ENCODE data around the gene SLC27A1. TPM values are rescaled to one million over a fixed set of nuclear protein-coding genes. Genes with fewer than 3 reads are reported as not detected.

The SLC27A1 gene
- total RNA-seq, 1 experiment from 2014 or later, result 3.7 TPM

DNA sequence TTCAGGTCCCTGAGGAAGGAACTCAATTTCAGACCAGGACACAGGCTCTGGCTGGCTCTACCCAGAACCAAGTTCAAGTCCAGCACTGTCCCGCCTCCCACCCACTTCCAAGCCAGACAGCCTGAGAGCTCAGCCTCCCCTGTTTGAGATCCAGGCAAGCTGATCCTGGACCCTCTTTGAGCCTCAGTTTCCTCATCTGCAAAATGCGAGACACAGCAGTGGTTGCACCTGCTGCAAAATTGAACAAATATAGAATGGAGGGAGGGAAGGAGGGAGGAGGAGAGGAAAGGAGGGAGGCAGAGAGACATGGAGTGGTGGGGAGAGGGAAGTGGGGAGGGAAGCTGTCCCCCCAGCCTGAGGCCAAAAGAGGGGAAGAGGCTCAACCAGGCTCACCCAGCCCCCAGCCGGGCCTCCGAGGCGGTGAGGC, 22.6 kb upstream of the SLC27A1 start:
- H3K27me3 ChIP-seq (replicated peaks; ENCODE audit: control insufficient read depth, insufficient read depth, low read length), result no peaks in the 10 kb centered on the region
- BruUV-seq (replicated peaks), result no TSS peak
- no peaks in the 10 kb centered on the region for H3K36me3 ChIP-seq (ENCODE audit: control insufficient read depth, insufficient read depth, low read length)
- Mint-ChIP-seq H3K27ac (ENCODE audit: unreplicated experiment) (no peak overlapping the region), H3K36me3 (ENCODE audit: insufficient read depth, unreplicated experiment) (no peaks in the 10 kb centered on the region), H3K9me3 (ENCODE audit: unreplicated experiment) (no peaks in the 10 kb centered on the region), H3K4me1 (ENCODE audit: low read depth, unreplicated experiment) (no peaks in the 10 kb centered on the region), H3K4me3 (ENCODE audit: unreplicated experiment) (peak overlapping the region; percentile 58), H3K27me3 (ENCODE audit: insufficient read depth, unreplicated experiment) (no peaks in the 10 kb centered on the region)
- ChIA-PET POLR2A (no interaction called here), CTCF (interaction anchor here (0.7 to 0.8 kb wide), 2 partner anchors 14 to 28 kb away, joined by 4 to 5 read pairs; partner anchors contain the start of gene MVB12A)
- no peak for DNase-seq
- TF ChIP-seq, protein P1, sequence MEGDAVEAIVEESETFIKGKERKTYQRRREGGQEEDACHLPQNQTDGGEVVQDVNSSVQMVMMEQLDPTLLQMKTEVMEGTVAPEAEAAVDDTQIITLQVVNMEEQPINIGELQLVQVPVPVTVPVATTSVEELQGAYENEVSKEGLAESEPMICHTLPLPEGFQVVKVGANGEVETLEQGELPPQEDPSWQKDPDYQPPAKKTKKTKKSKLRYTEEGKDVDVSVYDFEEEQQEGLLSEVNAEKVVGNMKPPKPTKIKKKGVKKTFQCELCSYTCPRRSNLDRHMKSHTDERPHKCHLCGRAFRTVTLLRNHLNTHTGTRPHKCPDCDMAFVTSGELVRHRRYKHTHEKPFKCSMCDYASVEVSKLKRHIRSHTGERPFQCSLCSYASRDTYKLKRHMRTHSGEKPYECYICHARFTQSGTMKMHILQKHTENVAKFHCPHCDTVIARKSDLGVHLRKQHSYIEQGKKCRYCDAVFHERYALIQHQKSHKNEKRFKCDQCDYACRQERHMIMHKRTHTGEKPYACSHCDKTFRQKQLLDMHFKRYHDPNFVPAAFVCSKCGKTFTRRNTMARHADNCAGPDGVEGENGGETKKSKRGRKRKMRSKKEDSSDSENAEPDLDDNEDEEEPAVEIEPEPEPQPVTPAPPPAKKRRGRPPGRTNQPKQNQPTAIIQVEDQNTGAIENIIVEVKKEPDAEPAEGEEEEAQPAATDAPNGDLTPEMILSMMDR (IDR thresholded peaks at IDR 0.05; ENCODE audit: insufficient read depth in 1 of 2, low read depth in 1 of 2, low read length in 1 of 2, severe bottlenecking in 1 of 2, unreplicated experiment in 1 of 2), result no peak
- intact Hi-C loops (cut with micrococcal nuclease; ENCODE audit: unreplicated experiment), result no loop called here
- H3K4me3 ChIP-seq (ENCODE audit: low read depth, low read length), result peak overlapping the region; percentile 47
- no peaks in the 10 kb centered on the region for H3K9me3 ChIP-seq
- H3K4me1 ChIP-seq, result no peaks in the 10 kb centered on the region

DNA sequence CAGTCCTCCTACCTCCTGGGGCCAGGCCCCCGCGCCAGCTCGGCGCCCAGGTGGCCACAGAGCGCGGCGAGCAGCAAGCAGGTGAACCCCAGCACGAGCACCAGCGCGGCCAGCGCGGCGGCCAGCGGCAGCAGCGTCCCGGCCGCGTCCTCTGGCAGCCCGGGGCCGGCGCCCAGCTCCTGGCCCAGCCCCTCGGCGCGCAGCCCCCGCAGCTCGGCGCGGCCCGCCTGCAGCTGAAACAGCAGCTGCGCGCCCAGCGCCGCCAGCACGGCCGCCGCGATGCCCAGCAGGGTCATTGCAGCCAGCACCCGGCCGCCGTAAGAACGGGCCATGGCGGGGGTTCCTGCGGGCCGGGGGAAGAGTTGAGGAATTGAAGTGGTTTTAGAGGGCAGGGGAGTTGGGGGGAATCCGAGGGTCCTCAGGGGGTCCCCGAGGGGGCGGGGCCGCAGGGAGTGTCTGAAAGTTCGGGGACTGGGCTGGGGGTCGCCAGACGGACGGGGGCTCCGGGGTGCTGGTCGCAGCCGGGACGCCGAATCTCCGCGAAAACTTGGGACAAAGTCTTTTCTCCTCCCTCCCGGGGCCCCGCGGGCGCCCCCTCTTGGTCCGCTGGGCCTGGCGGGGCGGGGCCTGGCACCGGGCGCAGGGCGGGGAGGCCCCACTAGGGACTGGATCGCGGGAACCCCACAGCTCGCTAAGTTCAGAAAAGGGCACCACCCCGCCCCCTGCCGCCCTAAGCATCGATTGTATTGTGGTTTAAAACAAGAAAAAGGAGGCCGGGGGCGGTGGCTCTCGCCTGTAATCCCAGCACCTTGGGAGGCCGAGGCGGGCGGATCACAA, 22.0 kb upstream of the SLC27A1 start, which contains the start of gene TMEM221:
Gene TMEM221 (minus strand): TSS at position 538 of the 837 bp plus-strand sequence. CDS start 206 bp downstream, at position 332.
- Mint-ChIP-seq H3K9me3 (ENCODE audit: unreplicated experiment) (no peaks in the 10 kb centered on the region), H3K27me3 (ENCODE audit: insufficient read depth, unreplicated experiment) (no peaks in the 10 kb centered on the region), H3K36me3 (ENCODE audit: insufficient read depth, unreplicated experiment) (no peaks in the 10 kb centered on the region), H3K4me3 (ENCODE audit: unreplicated experiment) (peak within 1 kb of the TSS; percentile 58), H3K4me1 (ENCODE audit: low read depth, unreplicated experiment) (no peaks in the 10 kb centered on the region), H3K27ac (ENCODE audit: unreplicated experiment) (no peak within 1 kb of the TSS)
- Histone ChIP-seq H3K4me1 (no peaks in the 10 kb centered on the region), H3K4me3 (ENCODE audit: low read depth, low read length) (peak within 1 kb of the TSS; percentile 47), H3K36me3 (ENCODE audit: control insufficient read depth, insufficient read depth, low read length) (no peaks in the 10 kb centered on the region), H3K9me3 (no peaks in the 10 kb centered on the region), H3K27me3 (replicated peaks; ENCODE audit: control insufficient read depth, insufficient read depth, low read length) (no peaks in the 10 kb centered on the region)
- TF ChIP-seq, protein P1 (IDR thresholded peaks at IDR 0.05; ENCODE audit: insufficient read depth in 1 of 2, low read depth in 1 of 2, low read length in 1 of 2, severe bottlenecking in 1 of 2, unreplicated experiment in 1 of 2), result peak; percentile 45 to 61
- DNase-seq, result peak; percentile 46 to 69
- POLR2A ChIA-PET, result interaction anchor here (0.6 kb wide), 1 partner anchor 19 kb away, joined by 6 read pairs; no protein-coding TSS in a partner anchor
- BruUV-seq (replicated peaks), result no TSS peak
- CTCF ChIA-PET, result interaction anchor here (0.7 to 0.8 kb wide), 2 partner anchors 14 to 29 kb away, joined by 4 to 5 read pairs; partner anchors contain the start of gene MVB12A
- intact Hi-C loops (cut with micrococcal nuclease; ENCODE audit: unreplicated experiment), result no loop called here

DNA sequence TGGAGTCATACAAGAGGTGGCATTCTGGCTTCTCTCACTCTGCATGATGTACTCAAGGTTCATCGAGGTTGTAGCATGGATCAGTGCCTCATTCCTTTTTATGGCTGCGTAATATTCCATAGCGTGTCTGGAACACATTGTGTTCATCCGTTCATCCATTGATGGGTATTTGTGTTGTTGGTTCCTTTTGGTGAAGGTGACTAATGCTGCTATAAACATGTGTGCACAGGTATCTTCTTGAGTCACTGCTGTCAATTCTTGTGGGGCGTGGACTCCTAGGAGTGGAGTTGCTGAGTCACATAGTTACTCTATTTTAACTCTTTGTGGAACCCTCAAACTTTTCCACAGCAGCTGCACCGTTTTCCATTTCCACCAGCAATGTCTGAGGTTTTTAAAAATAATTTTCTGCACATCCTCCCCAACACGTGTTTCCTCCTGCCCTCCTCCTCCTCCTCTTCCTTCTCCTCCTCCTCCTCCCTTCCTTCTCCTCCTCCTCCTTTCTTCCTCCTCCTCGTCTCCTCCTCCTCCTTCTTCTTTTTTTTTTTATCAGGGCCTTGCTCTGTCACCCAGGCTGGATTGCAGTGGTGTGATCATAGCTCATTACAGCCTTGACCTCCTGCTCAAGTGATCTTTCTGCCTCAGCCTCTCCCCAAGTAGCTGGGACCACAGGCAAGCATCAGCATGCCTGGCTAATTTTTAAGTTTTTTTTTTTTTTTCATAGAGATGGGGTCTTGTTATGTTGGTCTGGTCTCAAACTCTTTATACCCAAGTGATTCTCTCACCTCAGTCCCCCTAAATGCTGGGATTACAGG, 19.9 kb upstream of the SLC27A1 start:
- no peaks in the 10 kb centered on the region for H3K4me1 Mint-ChIP-seq (ENCODE audit: low read depth, unreplicated experiment)
- Histone ChIP-seq H3K27me3 (replicated peaks; ENCODE audit: control insufficient read depth, insufficient read depth, low read length) (no peaks in the 10 kb centered on the region), H3K36me3 (ENCODE audit: control insufficient read depth, insufficient read depth, low read length) (no peaks in the 10 kb centered on the region), H3K9me3 (no peaks in the 10 kb centered on the region), H3K4me3 (ENCODE audit: low read depth, low read length) (no peak overlapping the region), H3K4me1 (no peaks in the 10 kb centered on the region)
- no peak overlapping the region for H3K27ac Mint-ChIP-seq (ENCODE audit: unreplicated experiment)
- H3K4me3 Mint-ChIP-seq (ENCODE audit: unreplicated experiment), result peak overlapping the region; percentile 54
- no TSS peak for BruUV-seq (replicated peaks)
- DNase-seq, result peak in 1 of 2 experiments; percentile 24
- no peaks in the 10 kb centered on the region for H3K27me3 Mint-ChIP-seq (ENCODE audit: insufficient read depth, unreplicated experiment)
- H3K36me3 Mint-ChIP-seq (ENCODE audit: insufficient read depth, unreplicated experiment), result no peaks in the 10 kb centered on the region
- H3K9me3 Mint-ChIP-seq (ENCODE audit: unreplicated experiment), result no peaks in the 10 kb centered on the region
- ChIA-PET POLR2A (no interaction called here), CTCF (interaction anchor here (0.7 to 1.0 kb wide), 4 partner anchors 14 to 307 kb away, joined by 4 to 5 read pairs (median 4); no protein-coding TSS in a partner anchor)
- TF ChIP-seq, protein P1 (IDR thresholded peaks at IDR 0.05; ENCODE audit: insufficient read depth in 1 of 2, low read depth in 1 of 2, low read length in 1 of 2, severe bottlenecking in 1 of 2, unreplicated experiment in 1 of 2), result no peak
- intact Hi-C loops (cut with micrococcal nuclease; ENCODE audit: unreplicated experiment), result no loop called here
